Small intestine (tissue), 7 donors: ENCODE data around the gene NOVA2. TPM values are rescaled to one million over a fixed set of nuclear protein-coding genes. Genes with fewer than 3 reads are reported as not detected.

Source experiments
- DNase-seq, 2 donors: peaks; one replicate each; pipeline versions ENCODE4 v3.0.0 to v3.0.0-alpha.2; 2013
- FAIRE-seq: peaks from 2 replicates; lab custom pipeline; 2012; peaks lifted over from hg19 to GRCh38; lab: Jason Lieb, UNC
- H3K27ac ChIP-seq, 3 donors: one replicate each; pipeline ENCODE4 v1.5.1; 2013; ENCODE audit warnings: low read length in 2 of 3, mild to moderate bottlenecking in 2 of 3, control low read depth in 1 of 3, inconsistent platforms in 1 of 3, low read depth in 1 of 3, moderate library complexity in 1 of 3
- H3K27me3 ChIP-seq, 3 donors: one replicate each; pipeline ENCODE4 v1.6.1; 2013; ENCODE audit warnings: low read length in 3 of 3, inconsistent platforms in 1 of 3; ENCODE audit not compliant: control insufficient read depth in 3 of 3, insufficient read depth in 3 of 3
- H3K36me3 ChIP-seq, 3 donors: one replicate each; pipeline ENCODE4 v1.6.1; 2013; ENCODE audit warnings: low read length in 3 of 3, inconsistent platforms in 1 of 3, low read depth in 1 of 3, mild to moderate bottlenecking in 1 of 3, moderate library complexity in 1 of 3; ENCODE audit not compliant: control insufficient read depth in 3 of 3, insufficient read depth in 2 of 3
- H3K4me1 ChIP-seq, 3 donors: one replicate each; pipeline ENCODE4 v1.6.1; 2013; ENCODE audit warnings: low read length in 2 of 3, inconsistent platforms in 1 of 3, low read depth in 1 of 3, mild to moderate bottlenecking in 1 of 3, moderate library complexity in 1 of 3; ENCODE audit not compliant: control insufficient read depth in 3 of 3, insufficient read depth in 2 of 3
- H3K4me3 ChIP-seq, 3 donors: one replicate each; pipeline ENCODE4 v1.5.1; 2013; ENCODE audit warnings: low read length in 3 of 3, control low read depth in 1 of 3, inconsistent platforms in 1 of 3, low read depth in 1 of 3, mild to moderate bottlenecking in 1 of 3, moderate library complexity in 1 of 3
- H3K9me3 ChIP-seq, 2 donors: one replicate each; pipeline ENCODE4 v1.6.1; 2013; ENCODE audit warnings: low read depth in 1 of 2, low read length in 1 of 2; ENCODE audit not compliant: control insufficient read depth in 2 of 2, insufficient read depth in 1 of 2
- WGBS, 3 donors: extraction: QIAGEN DNeasy Blood & Tissue Kit; methylation state at CpG; one replicate each; pipeline ENCODE4 v1.1.7; 2013; 5-methylcytosine and 5-hydroxymethylcytosine counted together
- polyA plus RNA-seq, 4 donors: library from polyadenylated mRNA; stranded (reverse) in 3 of 4; unstranded in 1 of 4; fragments of 200-250 nt in 3 of 4; fragments of 120-200 nt in 1 of 4; gene quantifications; one replicate each; pipeline versions ENCODE4 v1.2.1 to v1.2.3, GENCODE V29; 2013
- donor health status: healthy with polysubstance abuse.
- donor health status: control.
- donor health status: control.
- donor health status: Bipolar disorder and iron deficiency.
- donor health status: healthy.

The NOVA2 gene
- polyA plus RNA-seq, 4 donors, result under 0.01 to 2.0 (median 0.56) TPM

- Histone ChIP-seq H3K4me1 (peaks cover 2 to 14% (median 9%) of the 10 kb centered on the region in 3 donors), H3K27ac (no peak overlapping the region), H3K27me3 (peaks cover 0 to 12% (median 0%) of the 10 kb centered on the region in 3 donors), H3K9me3 (no peaks in the 10 kb centered on the region), H3K36me3 (peaks cover 0 to 13% (median 0%) of the 10 kb centered on the region in 3 donors), H3K4me3 (no peak overlapping the region)
- FAIRE-seq (no peak), DNase-seq (no peak)
- 83 to 91% (median 85%) methylated on average over 8 of the region's 8 CpGs for WGBS, 3 donors
Measured at GRCh38 chr19:45996933-45997332, 23.3 kb upstream of the NOVA2 start.

DNA sequence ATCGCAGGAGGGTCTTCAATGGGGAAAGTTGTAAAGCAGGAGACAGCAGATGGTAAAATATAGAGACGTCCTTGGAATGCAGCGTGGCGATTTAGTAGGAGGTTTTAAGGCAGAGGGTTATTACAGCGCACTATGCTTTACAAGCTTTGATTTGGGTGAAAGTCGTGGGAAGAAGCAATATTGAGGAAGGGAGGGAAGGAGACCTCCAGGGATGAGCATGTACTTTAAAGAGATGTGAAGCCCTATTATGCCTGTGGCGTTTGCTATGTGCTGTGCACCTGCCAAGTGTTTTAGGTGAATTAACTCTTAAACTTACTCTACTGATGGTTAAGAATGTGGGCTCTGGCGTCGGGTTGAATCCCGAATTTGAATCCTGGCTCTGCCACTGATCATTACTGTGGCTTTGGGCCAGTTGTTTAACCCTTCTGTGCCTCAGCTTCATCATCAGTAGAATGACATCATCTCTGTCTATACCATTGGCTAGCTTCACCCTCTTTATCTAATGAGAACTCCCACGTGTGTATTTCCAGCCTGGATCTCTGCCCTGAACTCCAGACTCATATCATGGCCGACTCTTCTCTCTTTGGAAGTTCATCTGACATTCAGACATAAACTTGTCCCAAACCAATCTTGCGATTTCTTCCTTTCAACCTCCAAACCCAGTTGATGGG is 22.2 kb upstream of the NOVA2 start:
- H3K36me3 ChIP-seq, result peaks cover 0 to 10% (median 0%) of the 10 kb centered on the region in 3 donors
- 11 to 13% (median 12%) methylated on average over 13 of the region's 13 CpGs for WGBS, 3 donors

GRCh38 chr19:45994998-45995714 is 21.5 kb upstream of the NOVA2 start, which contains the start of gene CCDC61:
TSS of gene CCDC61 (plus strand) at chr19:45995467. CDS start at chr19:46003019, 7,552 bp downstream.
- Histone ChIP-seq H3K9me3 (no peaks in the 10 kb centered on the region), H3K36me3 (peaks cover 0 to 10% (median 0%) of the 10 kb centered on the region in 3 donors), H3K4me1 (peaks cover 2 to 9% (median 5%) of the 10 kb centered on the region in 3 donors), H3K27me3 (peaks cover 0 to 7% (median 0%) of the 10 kb centered on the region in 3 donors), H3K4me3 (peak within 1 kb of the TSS; percentile 77 to 88 (median 83)), H3K27ac (peak within 1 kb of the TSS; percentile 39 to 84 (median 60))
- 0% methylated on average over 34 of the region's 34 CpGs for WGBS, 3 donors
- DNase-seq (peak; percentile 99 to 100), FAIRE-seq (peak; percentile 95)

More for the DNA sequence above, 22.2 kb upstream of the NOVA2 start:
- H3K27ac ChIP-seq, result peak overlapping the region; percentile 39 to 84 (median 60)
- no peaks in the 10 kb centered on the region for H3K9me3 ChIP-seq
- peak; percentile 39 to 40 for DNase-seq
- H3K27me3 ChIP-seq, result peaks cover 0 to 12% (median 0%) of the 10 kb centered on the region in 3 donors
- peak overlapping the region; percentile 77 to 88 (median 83) for H3K4me3 ChIP-seq
- H3K4me1 ChIP-seq, result peaks cover 2 to 14% (median 9%) of the 10 kb centered on the region in 3 donors
- no peak for FAIRE-seq

DNA sequence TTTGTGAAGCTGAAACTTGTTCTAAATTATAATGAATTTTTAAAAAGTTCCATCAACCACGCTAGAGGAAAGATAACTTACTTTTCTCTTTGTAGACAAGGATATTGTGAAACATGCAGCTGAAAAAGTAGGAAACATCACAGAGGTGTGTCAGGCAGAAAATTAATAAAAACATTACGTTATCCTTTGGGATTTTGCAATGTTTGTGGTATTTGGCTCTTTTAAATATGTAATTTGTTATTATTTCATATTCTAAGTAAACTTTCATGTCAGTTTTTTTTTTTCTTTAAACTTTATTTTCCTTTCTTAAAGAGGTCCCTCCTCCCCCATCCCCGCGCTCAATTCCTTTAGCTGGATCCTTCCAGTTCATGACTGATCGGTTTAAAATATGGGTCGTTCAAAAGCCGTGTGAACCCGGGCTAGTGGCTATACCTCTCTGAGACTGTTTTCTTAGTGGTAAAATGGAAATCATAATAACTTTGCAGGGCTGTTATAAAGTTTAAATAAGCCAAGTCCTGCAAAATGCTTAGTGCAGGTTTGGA is 20.9 kb upstream of the NOVA2 start:
- FAIRE-seq, result no peak
- DNase-seq, result no peak
- peaks cover 0 to 1% (median 0%) of the 10 kb centered on the region in 3 donors for H3K27me3 ChIP-seq
- peaks cover 0 to 10% (median 0%) of the 10 kb centered on the region in 3 donors for H3K36me3 ChIP-seq
- peaks cover 2 to 4% (median 4%) of the 10 kb centered on the region in 3 donors for H3K4me1 ChIP-seq
- peak overlapping the region in 2 of 3 donors; percentile 38 to 48 for H3K4me3 ChIP-seq
- no peak overlapping the region for H3K27ac ChIP-seq
- H3K9me3 ChIP-seq, result no peaks in the 10 kb centered on the region
- 4 to 8% (median 6%) methylated on average over 8 of the region's 8 CpGs for WGBS, 3 donors

- WGBS, 3 donors, result 79 to 89% (median 86%) methylated on average over 12 of the region's 12 CpGs
Measured at GRCh38 chr19:45990113-45990728, 16.6 kb upstream of the NOVA2 start.

DNA sequence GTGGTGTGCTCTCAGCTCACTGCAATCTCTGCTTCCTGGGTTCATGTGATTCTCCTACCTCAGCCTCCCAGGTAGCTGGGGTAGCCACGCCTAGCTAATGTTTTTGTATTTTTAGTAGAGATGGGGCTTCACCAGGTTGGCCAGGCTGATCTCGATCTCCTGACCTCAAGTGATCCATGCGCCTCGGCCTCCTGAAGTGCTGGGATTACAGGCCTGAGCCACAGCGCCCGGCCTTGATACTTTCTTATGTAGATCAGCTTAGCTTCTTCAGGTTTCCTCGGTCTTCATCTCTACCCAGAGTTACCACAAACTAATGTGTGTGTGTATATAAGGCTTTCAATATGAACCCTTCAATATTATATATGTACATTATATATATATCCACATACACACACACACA is 11.7 kb upstream of the NOVA2 start:
- 84 to 86% (median 85%) methylated on average over 7 of the region's 7 CpGs for WGBS, 3 donors
- Histone ChIP-seq H3K36me3 (no peaks in the 10 kb centered on the region), H3K27me3 (peaks cover 0 to 3% (median 0%) of the 10 kb centered on the region in 3 donors), H3K4me3 (no peak overlapping the region), H3K9me3 (no peaks in the 10 kb centered on the region), H3K4me1 (no peaks in the 10 kb centered on the region), H3K27ac (no peak overlapping the region)
- DNase-seq, result no peak
- FAIRE-seq, result no peak

More at GRCh38 chr19:45990113-45990728, 16.6 kb upstream of the NOVA2 start:
- H3K36me3 ChIP-seq, result no peaks in the 10 kb centered on the region
- H3K4me3 ChIP-seq, result no peak overlapping the region
- no peaks in the 10 kb centered on the region for H3K27me3 ChIP-seq
- no peaks in the 10 kb centered on the region for H3K9me3 ChIP-seq
- no peak for DNase-seq
- H3K27ac ChIP-seq, result no peak overlapping the region
- no peaks in the 10 kb centered on the region for H3K4me1 ChIP-seq
- FAIRE-seq, result no peak

GRCh38 chr19:45981350-45981749 is 7.7 kb upstream of the NOVA2 start:
- no peaks in the 10 kb centered on the region for H3K36me3 ChIP-seq
- H3K27ac ChIP-seq, result no peak overlapping the region
- 35 to 61% (median 39%) methylated on average over 2 of the region's 2 CpGs for WGBS, 3 donors
- DNase-seq (no peak), FAIRE-seq (no peak)
- H3K4me1 ChIP-seq, result no peaks in the 10 kb centered on the region
- no peak overlapping the region for H3K4me3 ChIP-seq
- peaks cover 0 to 11% (median 0%) of the 10 kb centered on the region in 3 donors for H3K27me3 ChIP-seq
- H3K9me3 ChIP-seq, result no peaks in the 10 kb centered on the region

DNA sequence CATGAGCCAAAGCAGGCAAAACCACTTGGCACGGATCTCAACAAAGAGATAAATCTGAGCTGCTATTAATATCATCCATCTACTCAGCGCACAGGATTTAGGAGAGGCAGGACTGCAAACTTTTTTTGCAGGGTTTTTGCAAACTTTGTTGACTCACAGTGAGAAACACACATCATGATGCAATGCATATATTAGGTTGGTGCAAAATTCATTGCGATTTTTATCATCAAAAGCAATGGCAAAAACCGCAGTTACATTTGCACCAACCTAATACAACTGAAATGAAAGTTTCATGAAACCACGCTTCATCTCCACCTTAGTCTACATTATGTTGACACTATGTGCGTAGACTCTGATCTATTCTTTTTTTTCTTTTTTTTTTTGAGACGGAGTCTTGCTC is 4.5 kb upstream of the NOVA2 start:
- FAIRE-seq (no peak), DNase-seq (no peak)
- H3K27me3 ChIP-seq, result peaks cover 3 to 38% (median 5%) of the 10 kb centered on the region in 3 donors
- no peak overlapping the region for H3K27ac ChIP-seq
- H3K4me3 ChIP-seq, result no peak overlapping the region
- peaks cover 0 to 4% of the 10 kb centered on the region in 2 donors for H3K9me3 ChIP-seq
- H3K36me3 ChIP-seq, result no peaks in the 10 kb centered on the region
- H3K4me1 ChIP-seq, result no peaks in the 10 kb centered on the region
- 72 to 90% (median 72%) methylated on average over 7 of the region's 7 CpGs for WGBS, 3 donors
